HG03095 (cell line): Measurements from ENCODE around the gene MRFAP1.
"Not testable (repeated sequence)": the region's sequence is repeated elsewhere in the genome, so short reads cannot be mapped to it uniquely, and the experiment has no call there.

ENCODE experiments used
- ATAC-seq: cut with Tn5 transposase; IDR thresholded peaks from one replicate; pipeline ENCODE4 v1.9.1; 2021; ENCODE audit warnings: moderate library complexity; ENCODE audit not compliant: unreplicated experiment

Gene MRFAP1

DNA sequence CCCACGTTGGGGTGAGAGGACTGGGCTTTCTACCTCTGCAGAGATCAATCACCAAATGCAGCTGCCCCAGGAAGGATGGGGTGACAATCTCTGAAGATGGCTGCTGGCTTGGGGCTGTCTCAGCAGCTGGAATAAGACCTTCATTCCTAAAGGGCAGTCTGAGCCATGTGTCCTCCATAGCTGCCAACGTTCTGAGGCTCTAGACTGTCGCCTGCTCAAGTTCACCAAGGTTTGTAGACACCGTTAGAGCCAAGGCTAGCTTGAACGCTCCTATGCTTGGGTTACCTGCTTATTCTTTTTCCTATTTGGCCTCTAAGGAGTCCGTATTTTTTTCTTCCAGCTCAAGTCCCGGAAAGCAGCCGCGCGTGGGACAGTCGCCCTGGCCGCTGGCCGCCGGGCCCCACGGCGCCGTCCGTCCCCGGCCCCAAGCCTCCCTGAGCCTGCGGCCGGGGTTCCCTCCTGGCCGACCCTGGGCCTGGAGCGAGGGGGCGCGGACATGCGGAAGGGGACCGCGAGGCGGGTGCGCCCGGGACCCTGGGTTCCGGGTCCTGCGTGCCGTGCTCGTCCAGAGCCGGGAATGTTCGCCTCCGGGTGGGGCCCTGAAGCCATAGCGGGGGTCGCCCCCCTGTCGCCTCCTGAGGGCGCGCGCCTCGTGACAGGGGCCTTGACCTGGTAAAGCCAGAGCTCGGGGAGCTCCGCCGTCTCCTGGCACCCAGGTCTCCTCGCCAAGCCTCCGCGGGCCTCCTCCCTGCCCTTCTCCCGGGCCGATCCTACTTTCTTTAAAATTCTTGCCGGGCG is 23.3 kb downstream of the MRFAP1 start:
- no peak for ATAC-seq

DNA sequence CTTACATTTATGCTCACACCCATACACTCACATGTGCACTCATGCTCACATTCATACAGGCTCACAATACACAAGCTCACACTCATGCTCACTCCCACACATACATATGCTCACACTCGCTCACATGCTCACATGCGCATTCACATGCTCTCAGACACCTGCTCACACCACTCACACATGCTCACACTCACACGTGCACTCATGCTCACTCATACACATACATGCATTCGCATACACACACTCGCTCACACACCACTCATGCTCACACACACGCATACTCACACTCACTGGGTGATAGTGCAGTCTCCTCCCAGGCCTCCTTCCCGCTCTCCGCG is 24.8 kb downstream of the MRFAP1 start:
- no peak for ATAC-seq

DNA sequence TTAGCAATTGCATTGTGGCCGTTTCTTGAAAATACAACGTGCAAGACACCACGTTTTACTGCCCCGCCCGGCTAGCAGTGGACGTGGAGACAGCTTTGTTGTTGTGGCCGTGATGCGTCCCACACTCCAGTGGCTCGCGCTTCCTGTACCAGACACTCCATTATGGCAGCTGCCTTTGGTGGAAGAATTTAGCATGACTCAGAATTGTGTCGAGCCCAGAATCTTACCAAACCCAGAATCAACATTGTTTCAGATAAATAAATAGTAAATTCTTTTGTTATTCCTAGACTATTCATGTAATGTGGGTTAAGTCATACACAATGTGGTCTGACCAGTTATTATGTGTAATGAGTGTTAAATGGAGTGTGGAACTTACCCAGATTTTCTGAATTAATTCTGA is 27.9 kb downstream of the MRFAP1 start:
- ATAC-seq, result no peak

DNA sequence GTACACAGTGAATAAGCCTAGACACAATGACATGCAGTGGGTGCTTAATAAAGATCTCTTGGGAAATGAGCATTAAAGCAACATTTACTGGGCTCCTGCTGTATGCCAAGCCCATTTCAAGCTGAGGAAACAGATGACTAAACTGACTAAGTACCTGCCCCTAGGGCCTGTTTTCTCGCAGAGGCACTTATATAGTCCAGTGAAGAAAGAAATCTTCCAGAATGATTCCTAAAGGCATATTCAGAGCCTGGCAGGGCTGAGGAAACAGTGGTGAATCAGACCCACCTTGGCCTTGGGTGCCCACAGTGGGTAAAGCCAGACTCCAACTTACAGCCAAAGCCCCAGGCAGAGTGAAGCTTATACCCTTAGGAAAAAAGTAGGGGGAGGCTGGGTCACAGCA is 31.2 kb downstream of the MRFAP1 start:
- ATAC-seq, result no peak

DNA sequence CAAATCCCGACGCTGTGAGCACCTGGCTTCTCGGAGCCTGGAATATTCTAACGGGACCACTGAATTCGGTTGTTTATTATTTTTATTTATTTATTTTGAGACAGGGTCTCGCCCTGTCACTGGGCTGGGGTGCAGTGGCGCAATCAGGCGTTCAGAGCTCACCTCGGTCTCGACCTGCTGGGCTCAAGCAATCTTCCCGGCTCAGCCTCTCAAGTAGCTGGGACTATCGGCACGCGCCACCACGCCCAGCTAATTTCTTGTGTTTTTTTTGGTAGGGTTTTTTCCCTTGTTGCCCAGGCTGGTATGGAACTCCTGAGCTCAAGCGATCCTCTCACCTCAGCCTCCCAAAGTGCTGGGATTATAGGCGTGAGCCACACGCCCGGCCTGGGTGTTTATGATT is 31.6 kb downstream of the MRFAP1 start:
- ATAC-seq, result no peak

DNA sequence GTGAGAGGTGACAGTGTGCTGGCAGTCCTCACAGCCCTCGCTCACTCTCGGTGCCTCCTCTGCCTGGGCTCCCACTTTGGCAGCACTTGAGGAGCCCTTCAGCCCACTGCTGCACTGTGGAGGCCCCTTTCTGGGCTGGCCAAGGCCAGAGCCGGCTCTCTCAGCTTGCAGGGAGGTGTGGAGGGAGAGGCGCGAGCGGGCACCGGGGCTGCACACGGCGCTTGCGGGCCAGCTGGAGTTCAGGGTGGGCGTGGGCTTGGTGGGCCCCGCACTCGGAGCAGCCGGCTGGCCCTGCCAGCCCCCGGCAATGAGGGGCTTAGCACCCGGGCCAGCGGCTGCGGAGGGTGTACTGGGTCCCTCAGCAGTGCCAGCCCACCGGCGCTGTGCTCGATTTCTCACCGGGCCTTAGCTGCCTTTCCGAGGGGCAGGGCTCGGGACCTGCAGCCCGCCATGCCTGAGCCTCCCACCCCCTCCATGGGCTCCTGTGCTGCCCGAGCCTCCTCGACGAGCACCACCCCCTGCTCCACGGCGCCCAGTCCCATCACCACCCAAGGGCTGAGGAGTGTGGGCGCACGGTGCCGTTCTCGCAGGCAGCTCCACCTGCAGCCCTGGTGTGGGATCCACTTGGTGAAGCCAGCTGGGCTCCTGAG is 32.2 kb downstream of the MRFAP1 start:
- not testable (repeated sequence) for ATAC-seq

DNA sequence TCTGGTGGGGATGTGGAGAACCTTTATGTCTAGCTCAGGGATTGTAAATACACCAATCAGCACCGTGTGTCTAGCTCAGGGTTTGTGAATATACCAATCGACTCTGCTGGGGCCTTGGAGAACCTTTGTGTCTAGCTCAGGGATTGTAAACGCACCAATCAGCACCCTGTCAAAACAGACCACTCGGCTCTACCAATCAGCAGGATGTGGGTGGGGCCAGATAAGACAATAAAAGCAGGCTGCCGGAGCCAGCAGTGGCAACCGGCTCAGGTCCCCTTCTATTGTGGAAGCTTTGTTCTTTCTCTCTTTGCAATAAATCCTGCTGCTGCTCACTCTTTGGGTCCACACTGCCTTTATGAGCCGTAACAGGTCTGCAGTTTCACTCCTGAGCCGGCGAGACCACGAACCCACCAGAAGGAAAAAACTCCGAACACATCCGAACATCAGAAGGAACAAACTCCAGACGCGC is 32.7 kb downstream of the MRFAP1 start:
- not testable (repeated sequence) for ATAC-seq

GRCh38 chr4:6673660-6674499 is 33.4 kb downstream of the MRFAP1 start:
- ATAC-seq, result peak; percentile 68

DNA sequence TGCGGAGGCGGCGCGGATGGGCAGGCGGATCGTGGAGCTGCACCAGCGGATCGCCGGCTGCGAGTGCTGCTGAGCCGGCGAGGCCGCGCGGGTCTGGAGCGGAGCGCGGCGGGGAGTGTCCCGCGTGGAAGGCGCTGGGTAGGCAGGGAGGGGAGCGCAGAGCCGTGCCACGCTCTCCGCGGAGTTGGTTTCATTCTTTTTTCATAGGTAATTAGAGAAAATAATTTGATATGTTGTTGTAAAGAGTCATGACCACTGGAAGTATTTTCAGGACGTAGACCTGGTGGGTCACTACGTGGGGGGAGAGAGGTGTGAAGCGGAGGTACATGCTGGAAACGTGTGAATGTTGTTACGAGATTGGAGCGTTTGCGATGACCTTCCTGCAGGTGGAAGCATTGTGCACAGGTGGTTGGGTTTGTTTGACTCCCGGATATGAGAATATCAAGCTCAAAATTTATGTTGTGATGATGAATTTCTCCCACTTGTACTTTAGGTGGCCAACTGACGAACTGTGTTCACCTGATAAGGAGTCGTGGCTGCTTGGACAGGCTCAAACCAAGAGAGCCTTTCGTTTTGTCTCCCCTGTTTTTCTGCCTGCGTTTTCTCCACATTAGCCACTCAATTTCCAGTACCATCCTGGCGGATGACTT is 34.1 kb downstream of the MRFAP1 start:
- peak; percentile 41 for ATAC-seq

GRCh38 chr4:6676722-6677558 is 36.5 kb downstream of the MRFAP1 start:
- no peak for ATAC-seq

DNA sequence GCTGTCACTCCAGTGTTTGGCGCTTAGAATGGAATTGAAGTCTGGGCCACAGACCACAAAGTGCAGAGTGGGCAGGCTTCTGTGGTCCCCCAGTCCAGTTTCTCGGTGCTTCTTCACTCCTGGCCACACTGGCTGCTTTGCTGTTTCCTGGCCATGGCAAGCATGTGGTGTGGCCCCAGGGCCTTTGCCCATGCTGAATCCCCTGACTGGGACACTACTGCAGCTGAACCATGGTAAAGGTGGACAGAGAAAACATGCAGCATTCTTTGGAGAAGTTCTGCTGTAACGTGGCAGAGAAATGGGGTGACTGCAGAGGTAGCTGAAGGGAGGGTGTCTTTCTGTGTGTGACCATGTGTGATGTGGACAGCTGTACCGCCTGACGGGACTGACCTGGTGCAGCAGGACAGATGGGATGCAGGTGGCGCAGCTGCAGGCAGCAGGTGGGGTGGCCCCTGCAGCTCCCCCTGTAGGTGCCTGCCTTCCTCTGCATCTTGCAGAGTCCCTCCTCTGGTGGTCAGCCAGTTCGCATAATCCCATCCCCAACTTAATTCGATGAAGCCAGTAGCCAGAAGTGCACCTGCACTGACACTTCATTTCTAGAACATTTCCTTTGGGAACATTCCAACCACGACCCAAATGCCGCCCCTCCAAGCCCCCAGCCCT is 40.0 kb downstream of the MRFAP1 start:
- ATAC-seq, result no peak

DNA sequence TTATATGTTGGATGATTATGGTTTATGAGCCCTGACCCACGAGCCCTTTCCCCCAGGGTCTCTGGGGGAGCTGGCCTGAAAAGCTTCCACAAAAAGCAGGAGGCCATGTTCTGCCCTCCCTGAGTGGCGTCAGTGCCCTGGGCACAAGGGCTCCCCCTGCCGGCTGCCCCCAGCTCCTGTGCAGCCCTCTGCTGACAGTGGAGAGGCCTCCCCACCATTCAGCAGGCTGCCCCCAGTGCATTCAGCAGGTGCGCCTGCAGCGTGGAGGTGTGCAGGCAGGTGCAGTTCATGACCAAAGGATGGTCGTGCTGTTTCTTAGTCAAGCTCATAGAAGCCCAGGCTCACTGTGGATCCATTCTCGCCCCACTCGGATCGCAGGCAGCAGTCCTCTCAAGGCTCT is 40.7 kb downstream of the MRFAP1 start:
- no peak for ATAC-seq

- ATAC-seq, result no peak
Measured at GRCh38 chr4:6682862-6683590, 42.5 kb downstream of the MRFAP1 start.

DNA sequence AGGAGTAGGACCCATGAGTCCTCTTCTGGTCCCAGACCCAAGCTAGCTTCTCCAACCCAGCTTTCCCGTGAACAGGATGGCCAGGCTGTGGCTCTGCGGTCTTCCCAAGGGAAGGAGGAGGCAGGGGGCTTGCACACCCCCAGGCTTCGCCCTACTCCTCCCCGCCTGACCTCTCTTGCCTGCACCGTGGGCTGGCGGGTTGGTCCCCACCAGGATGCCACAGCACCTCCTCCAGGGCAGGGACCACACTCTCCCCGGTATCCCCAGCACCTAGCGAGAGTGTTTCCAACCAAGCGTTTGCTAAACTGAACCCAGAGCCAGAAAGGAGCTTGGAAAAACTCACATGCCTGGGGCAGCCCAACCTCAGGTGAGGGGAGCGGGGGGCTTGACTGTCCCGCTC is 44.2 kb downstream of the MRFAP1 start:
- ATAC-seq, result no peak

DNA sequence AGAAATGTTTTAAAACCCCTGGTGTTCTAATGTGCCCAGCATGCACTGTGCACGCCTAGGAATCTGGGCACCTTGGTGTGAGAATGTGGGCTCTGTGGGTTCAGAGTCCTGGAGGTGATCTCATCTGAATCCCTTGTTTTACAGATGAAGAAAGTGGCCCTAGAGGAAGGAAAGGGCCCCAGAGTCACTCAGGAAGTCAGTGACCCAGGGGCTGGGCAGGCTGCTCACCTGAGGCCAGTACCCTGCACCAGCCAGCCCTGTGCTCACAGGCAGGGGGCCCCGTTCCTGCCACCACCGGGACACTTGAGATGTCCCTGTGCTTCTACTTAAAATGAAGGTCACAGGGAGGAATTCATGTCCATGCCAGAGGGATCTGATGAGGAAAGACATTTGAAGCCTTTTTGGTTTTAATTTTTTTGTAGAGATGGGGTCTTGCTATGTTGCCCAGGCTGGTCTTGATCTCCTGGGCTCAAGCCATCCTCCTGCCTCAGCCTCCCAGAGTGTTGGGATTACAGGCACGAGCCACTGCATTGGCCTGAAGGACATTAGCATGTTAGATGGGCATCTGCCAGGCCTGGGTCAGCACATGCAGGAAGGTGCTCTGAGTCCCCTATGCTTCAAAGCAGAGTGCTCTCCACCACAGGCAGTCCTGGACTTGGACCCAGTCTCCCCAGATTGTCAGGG is 45.8 kb downstream of the MRFAP1 start:
- ATAC-seq, result no peak

- no peak for ATAC-seq
Measured at GRCh38 chr4:6687947-6688878, 47.7 kb downstream of the MRFAP1 start.

GRCh38 chr4:6688879-6689505 is 48.5 kb downstream of the MRFAP1 start:
- peak; percentile 91 for ATAC-seq
